ENCODE results near the gene REXO4. TPM values are rescaled to one million over a fixed set of nuclear protein-coding genes. Genes with fewer than 3 reads are reported as not detected.
A peak's percentile ranks its signal among the peaks of the same experiment; 100 is the strongest.

The REXO4 gene
- total RNA-seq, 3 donors from 2014 or later, result 18.7 to 26.0 (median 20.1) TPM

GRCh38 chr9:133390713-133391112, 27.1 kb downstream of the REXO4 start:
- no peaks in the 10 kb centered on the region for H3K9me3 ChIP-seq
- H3K36me3 ChIP-seq (ENCODE audit: low read depth), result no peaks in the 10 kb centered on the region
- no peak for DNase-seq
- no peak for ATAC-seq
- no peak for TF ChIP-seq CTCF (IDR thresholded peaks at IDR 0.05)
- no peaks in the 10 kb centered on the region for H3K4me1 ChIP-seq (ENCODE audit: low read depth)
- intact Hi-C loops (cut with DNase I, micrococcal nuclease), result no loop called here
- no peak overlapping the region for H3K4me3 ChIP-seq

- no peak for TF ChIP-seq CTCF (IDR thresholded peaks at IDR 0.05)
- DNase-seq, result no peak
- no peak for ATAC-seq
- no peaks in the 10 kb centered on the region for H3K36me3 ChIP-seq (ENCODE audit: low read depth)
- intact Hi-C loops (cut with DNase I, micrococcal nuclease), result no loop called here
- no peak overlapping the region for H3K4me3 ChIP-seq
- H3K9me3 ChIP-seq, result no peaks in the 10 kb centered on the region
- H3K4me1 ChIP-seq (ENCODE audit: low read depth), result no peaks in the 10 kb centered on the region
Measured at GRCh38 chr9:133389562-133389961, 28.2 kb downstream of the REXO4 start.

GRCh38 chr9:133389025-133389557, 28.7 kb downstream of the REXO4 start:
- H3K4me3 ChIP-seq, result no peak overlapping the region
- no peaks in the 10 kb centered on the region for H3K9me3 ChIP-seq
- no peaks in the 10 kb centered on the region for H3K4me1 ChIP-seq (ENCODE audit: low read depth)
- H3K36me3 ChIP-seq (ENCODE audit: low read depth), result no peaks in the 10 kb centered on the region
- ATAC-seq, result no peak
- TF ChIP-seq CTCF (IDR thresholded peaks at IDR 0.05), result no peak
- intact Hi-C loops (cut with DNase I, micrococcal nuclease), result no loop called here
- no peak for DNase-seq

GRCh38 chr9:133387680-133388079, 30.1 kb downstream of the REXO4 start:
- no peak for DNase-seq
- no peak for TF ChIP-seq CTCF (IDR thresholded peaks at IDR 0.05)
- H3K36me3 ChIP-seq (ENCODE audit: low read depth), result no peaks in the 10 kb centered on the region
- ATAC-seq, result no peak
- no peaks in the 10 kb centered on the region for H3K4me1 ChIP-seq (ENCODE audit: low read depth)
- H3K4me3 ChIP-seq, result no peak overlapping the region
- intact Hi-C loops (cut with DNase I, micrococcal nuclease), result no loop called here
- H3K9me3 ChIP-seq, result no peaks in the 10 kb centered on the region

- no peak for TF ChIP-seq CTCF (IDR thresholded peaks at IDR 0.05)
- Histone ChIP-seq H3K36me3 (ENCODE audit: low read depth) (no peaks in the 10 kb centered on the region), H3K4me1 (ENCODE audit: low read depth) (no peaks in the 10 kb centered on the region), H3K4me3 (no peak overlapping the region), H3K9me3 (no peaks in the 10 kb centered on the region)
- DNase-seq (peak in 1 of 3 donors; percentile 11), ATAC-seq (no peak)
- intact Hi-C loops (cut with DNase I, micrococcal nuclease), result no loop called here
Measured at GRCh38 chr9:133386338-133386737, 31.5 kb downstream of the REXO4 start.

- no peak overlapping the region for H3K4me3 ChIP-seq
- H3K36me3 ChIP-seq (ENCODE audit: low read depth), result no peaks in the 10 kb centered on the region
- TF ChIP-seq CTCF (IDR thresholded peaks at IDR 0.05), result no peak
- no peak for ATAC-seq
- no peaks in the 10 kb centered on the region for H3K9me3 ChIP-seq
- intact Hi-C loops (cut with DNase I, micrococcal nuclease), result no loop called here
- no peak for DNase-seq
- H3K4me1 ChIP-seq (ENCODE audit: low read depth), result no peaks in the 10 kb centered on the region
Measured at GRCh38 chr9:133385452-133385851, 32.4 kb downstream of the REXO4 start.

All from mucosa of descending colon (tissue), 3 donors.